Body of pancreas (tissue), 4 donors: ENCODE results near the gene CHCHD1.

Experiments used
- CTCF ChIP-seq, 7 experiments: fragments of 450-650 bp in 4 of 7; fragments of 200-600 bp in 3 of 7; sonication (generic) in 3 of 7; IDR thresholded peaks; one replicate each; pipeline ENCODE4 v1.5.1; 2016 to 2019; ENCODE audit warnings: antibody characterized with exemption in 7 of 7
- POLR2A ChIP-seq, 3 donors: fragments of 450-650 bp; IDR thresholded peaks; one replicate each; pipeline ENCODE4 v1.6.1; 2016; ENCODE audit warnings: antibody characterized with exemption in 3 of 3, mild to moderate bottlenecking in 2 of 3

- TF ChIP-seq POLR2A (IDR thresholded peaks at IDR 0.05) (no peak), CTCF (IDR thresholded peaks at IDR 0.05) (no peak)
Observed at GRCh38 chr10:73800560-73801252, 18.9 kb downstream of the CHCHD1 start.
